HEK293 (cell line): ENCODE measurements around the gene PTPRN2.

ENCODE experiments used
- CTCF ChIA-PET: fragments of 350-600 bp; formaldehyde crosslinking; extraction: SDS; loops from one replicate; lab custom pipeline; 2021; ENCODE audit warnings: antibody characterized with exemption; lab: Yijun Ruan, JAX
- POLR2A ChIA-PET: fragments of 300-600 bp; formaldehyde crosslinking; extraction: SDS; loops from one replicate; lab custom pipeline; 2020; ENCODE audit warnings: antibody characterized with exemption, inconsistent platforms; lab: Yijun Ruan, JAX
- H3K27ac ChIP-seq: fragments of 200-500 bp; sonication (Bioruptor generic); 2 replicates; pipeline ENCODE4 v1.5.1; 2014; ENCODE audit warnings: low read depth, low read length, control low read depth, inconsistent platforms; ENCODE audit errors: extremely low read depth
- H3K36me3 ChIP-seq, 2 experiments: fragments of 200-500 bp in 1 of 2; sonication (Bioruptor generic) in 1 of 2; 1 replicate in 1 of 2; 2 replicates in 1 of 2; pipeline ENCODE4 v1.5.1; 2014 to 2017; ENCODE audit warnings: inconsistent platforms in 2 of 2, low read length in 2 of 2; ENCODE audit not compliant: control insufficient read depth in 2 of 2, insufficient read depth in 1 of 2
- H3K4me1 ChIP-seq: fragments of 200-500 bp; sonication (Bioruptor generic); 2 replicates; pipeline ENCODE4 v1.5.1; 2014; ENCODE audit warnings: mild to moderate bottlenecking, low read length, inconsistent platforms; ENCODE audit not compliant: control insufficient read depth, insufficient read depth
- H3K4me3 ChIP-seq: 2 replicates; pipeline ENCODE4 v1.5.1; 2011; ENCODE audit warnings: low read depth, mild to moderate bottlenecking, control low read depth, low read length, moderate library complexity
- H3K9me3 ChIP-seq: fragments of 200-500 bp; sonication (Bioruptor generic); 2 replicates; pipeline ENCODE4 v1.5.1; 2014; ENCODE audit warnings: low read depth, low read length, inconsistent platforms; ENCODE audit not compliant: control insufficient read depth, insufficient read depth
- HOXA7 ChIP-seq: sonication (generic); formaldehyde crosslinking; IDR thresholded peaks from 2 replicates; pipeline ENCODE4 v1.8.1; 2022; ENCODE audit warnings: missing genetic modification reagents, borderline replicate concordance
- OSR2 ChIP-seq: fragments of 450-650 bp; formaldehyde crosslinking; IDR thresholded peaks from 2 replicates; pipeline ENCODE4 v1.5.1; 2016; ENCODE audit warnings: missing biosample characterization, missing genetic modification characterization
- SP3 ChIP-seq: fragments of 450-650 bp; formaldehyde crosslinking; IDR thresholded peaks from 2 replicates; pipeline ENCODE4 v1.5.1; 2016; ENCODE audit warnings: missing biosample characterization, missing genetic modification characterization
- YY2 ChIP-seq: fragments of 450-650 bp; formaldehyde crosslinking; IDR thresholded peaks from 2 replicates; pipeline ENCODE4 v1.5.1; 2016; ENCODE audit warnings: missing biosample characterization, missing genetic modification characterization
- ZBTB1 ChIP-seq: fragments of 450-650 bp; formaldehyde crosslinking; IDR thresholded peaks from 2 replicates; pipeline ENCODE4 v1.5.1; 2016; ENCODE audit warnings: missing biosample characterization, missing genetic modification characterization
- ZBTB7A ChIP-seq: fragments of 450-650 bp; formaldehyde crosslinking; IDR thresholded peaks from 2 replicates; pipeline ENCODE4 v1.5.1; 2016; ENCODE audit warnings: low read depth, missing biosample characterization, missing genetic modification characterization
- ZFP41 ChIP-seq: fragments of 450-650 bp; formaldehyde crosslinking; IDR thresholded peaks from 2 replicates; pipeline ENCODE4 v1.5.1; 2016; ENCODE audit warnings: missing biosample characterization, missing genetic modification characterization, borderline replicate concordance
- ZNF155 ChIP-seq: fragments of 450-650 bp; formaldehyde crosslinking; IDR thresholded peaks from 2 replicates; pipeline ENCODE4 v1.5.1; 2016; ENCODE audit warnings: missing biosample characterization, missing genetic modification characterization
- ZNF174 ChIP-seq: fragments of 450-650 bp; formaldehyde crosslinking; IDR thresholded peaks from 2 replicates; pipeline ENCODE4 v1.5.0; 2017; ENCODE audit warnings: missing biosample characterization, mild to moderate bottlenecking, missing genetic modification characterization
- ZNF202 ChIP-seq: fragments of 450-650 bp; formaldehyde crosslinking; IDR thresholded peaks from 2 replicates; pipeline ENCODE4 v1.5.1; 2016; ENCODE audit warnings: missing biosample characterization, missing genetic modification characterization, borderline replicate concordance
- ZNF26 ChIP-seq: fragments of 450-650 bp; formaldehyde crosslinking; IDR thresholded peaks from 2 replicates; pipeline ENCODE4 v1.5.1; 2016; ENCODE audit warnings: missing biosample characterization, missing genetic modification characterization
- ZNF311 ChIP-seq: fragments of 450-650 bp; formaldehyde crosslinking; IDR thresholded peaks from 2 replicates; pipeline ENCODE4 v1.5.1; 2017; ENCODE audit warnings: missing biosample characterization, missing genetic modification characterization, borderline replicate concordance
- ZNF335 ChIP-seq: fragments of 450-650 bp; formaldehyde crosslinking; conservative IDR thresholded peaks from 2 replicates; pipeline ENCODE4 v1.5.1; 2016; ENCODE audit warnings: missing biosample characterization, missing genetic modification characterization
- ZNF341 ChIP-seq: fragments of 450-650 bp; formaldehyde crosslinking; IDR thresholded peaks from 2 replicates; pipeline ENCODE4; 2016; ENCODE audit warnings: low read depth, missing biosample characterization, missing genetic modification characterization
- ZNF426 ChIP-seq: fragments of 450-650 bp; formaldehyde crosslinking; IDR thresholded peaks from 2 replicates; pipeline ENCODE4 v1.5.1; 2017; ENCODE audit warnings: missing biosample characterization, missing genetic modification characterization, mild to moderate bottlenecking, inconsistent platforms, moderate library complexity
- ZNF449 ChIP-seq: fragments of 450-650 bp; formaldehyde crosslinking; IDR thresholded peaks from 2 replicates; pipeline ENCODE4 v1.5.1; 2017; ENCODE audit warnings: missing biosample characterization, mild to moderate bottlenecking, missing genetic modification characterization, moderate library complexity
- ZNF544 ChIP-seq: fragments of 450-650 bp; formaldehyde crosslinking; IDR thresholded peaks from 2 replicates; pipeline ENCODE4 v1.5.0; 2017; ENCODE audit warnings: missing biosample characterization, missing genetic modification characterization
- ZNF596 ChIP-seq: fragments of 450-650 bp; IDR thresholded peaks from 2 replicates; pipeline ENCODE4 v1.5.0; 2018; ENCODE audit warnings: missing biosample characterization, mild to moderate bottlenecking, missing genetic modification characterization, moderate library complexity
- ZNF664 ChIP-seq: fragments of 450-650 bp; formaldehyde crosslinking; IDR thresholded peaks from 2 replicates; pipeline ENCODE4 v1.5.1; 2016; ENCODE audit warnings: missing biosample characterization, missing genetic modification characterization
- TF ChIP-seq, protein P1 (sequence below): fragments of 450-650 bp; formaldehyde crosslinking; IDR thresholded peaks from 2 replicates; pipeline ENCODE4 v1.5.1; 2016; ENCODE audit warnings: missing biosample characterization, missing genetic modification characterization
- TF ChIP-seq, protein P2 (sequence below): fragments of 450-650 bp; formaldehyde crosslinking; IDR thresholded peaks from 2 replicates; pipeline ENCODE4 v1.5.1; 2017; ENCODE audit warnings: missing biosample characterization, missing genetic modification characterization
- TF ChIP-seq, protein P3 (sequence below): fragments of 450-650 bp; formaldehyde crosslinking; IDR thresholded peaks from 2 replicates; pipeline ENCODE4 v1.5.1; 2016; ENCODE audit warnings: missing biosample characterization, missing genetic modification characterization
- TF ChIP-seq, protein P4 (sequence below): fragments of 450-650 bp; formaldehyde crosslinking; IDR thresholded peaks from 2 replicates; pipeline ENCODE4 v1.5.1; 2016; ENCODE audit warnings: missing biosample characterization, missing genetic modification characterization

PTPRN2 gene

GRCh38 chr7:157881048-157881771 lies 706.4 kb downstream of the PTPRN2 start (continued):
- TF ChIP-seq ZNF449 (tag by site-specific recombination) (no peak), ZNF155 (tag by site-specific recombination) (peak; percentile 72; the same call in 1 of the 2 replicates), ZFP41 (tag by site-specific recombination) (no peak), ZNF341 (tag by site-specific recombination) (no peak), SP3 (tag by site-specific recombination) (no peak; the same call in 1 of the 2 replicates), YY2 (tag by site-specific recombination) (0 out of 2 replicates have a peak, but pooled peaks have one; percentile 58), ZNF311 (tag by site-specific recombination) (no peak), ZNF26 (tag by site-specific recombination) (no peak), ZNF544 (tag by site-specific recombination) (no peak), OSR2 (tag by site-specific recombination) (0 out of 2 replicates have a peak, but pooled peaks have one; percentile 12), ZBTB1 (tag by site-specific recombination) (no peak)
- TF ChIP-seq, all 188 proteins: peak for 46

DNA sequence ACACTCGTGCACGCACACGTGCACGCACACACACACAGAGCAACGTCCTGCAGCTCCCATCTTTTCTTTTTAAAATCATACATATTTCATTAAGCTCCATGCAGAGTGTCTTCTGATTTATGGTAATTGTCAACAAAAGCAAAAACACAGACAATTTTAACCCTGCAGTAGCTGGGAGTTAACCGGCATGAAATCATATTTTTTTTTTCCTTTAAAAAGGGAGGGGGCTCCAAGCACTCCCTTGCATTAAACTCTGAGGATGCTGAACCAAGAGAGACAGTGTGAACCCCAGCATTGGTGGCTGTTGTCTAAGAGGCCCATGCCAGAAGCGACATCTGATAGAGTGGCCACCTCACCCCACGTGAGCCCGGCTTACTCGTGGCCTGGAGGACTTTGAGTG lies 708.2 kb downstream of the PTPRN2 start:
- TF ChIP-seq ZNF426 (tag by site-specific recombination), result no peak
- TF ChIP-seq ZNF202 (tag by site-specific recombination), result no peak
- no peak for TF ChIP-seq HOXA7
- no peak for TF ChIP-seq ZNF335
- TF ChIP-seq, protein P1, sequence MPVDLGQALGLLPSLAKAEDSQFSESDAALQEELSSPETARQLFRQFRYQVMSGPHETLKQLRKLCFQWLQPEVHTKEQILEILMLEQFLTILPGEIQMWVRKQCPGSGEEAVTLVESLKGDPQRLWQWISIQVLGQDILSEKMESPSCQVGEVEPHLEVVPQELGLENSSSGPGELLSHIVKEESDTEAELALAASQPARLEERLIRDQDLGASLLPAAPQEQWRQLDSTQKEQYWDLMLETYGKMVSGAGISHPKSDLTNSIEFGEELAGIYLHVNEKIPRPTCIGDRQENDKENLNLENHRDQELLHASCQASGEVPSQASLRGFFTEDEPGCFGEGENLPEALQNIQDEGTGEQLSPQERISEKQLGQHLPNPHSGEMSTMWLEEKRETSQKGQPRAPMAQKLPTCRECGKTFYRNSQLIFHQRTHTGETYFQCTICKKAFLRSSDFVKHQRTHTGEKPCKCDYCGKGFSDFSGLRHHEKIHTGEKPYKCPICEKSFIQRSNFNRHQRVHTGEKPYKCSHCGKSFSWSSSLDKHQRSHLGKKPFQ (tag by site-specific recombination), result no peak
- TF ChIP-seq, protein P2, sequence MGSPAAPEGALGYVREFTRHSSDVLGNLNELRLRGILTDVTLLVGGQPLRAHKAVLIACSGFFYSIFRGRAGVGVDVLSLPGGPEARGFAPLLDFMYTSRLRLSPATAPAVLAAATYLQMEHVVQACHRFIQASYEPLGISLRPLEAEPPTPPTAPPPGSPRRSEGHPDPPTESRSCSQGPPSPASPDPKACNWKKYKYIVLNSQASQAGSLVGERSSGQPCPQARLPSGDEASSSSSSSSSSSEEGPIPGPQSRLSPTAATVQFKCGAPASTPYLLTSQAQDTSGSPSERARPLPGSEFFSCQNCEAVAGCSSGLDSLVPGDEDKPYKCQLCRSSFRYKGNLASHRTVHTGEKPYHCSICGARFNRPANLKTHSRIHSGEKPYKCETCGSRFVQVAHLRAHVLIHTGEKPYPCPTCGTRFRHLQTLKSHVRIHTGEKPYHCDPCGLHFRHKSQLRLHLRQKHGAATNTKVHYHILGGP (tag by site-specific recombination), result no peak
- no peak for TF ChIP-seq ZBTB7A (tag by site-specific recombination)
- no peak for TF ChIP-seq ZNF174 (tag by site-specific recombination)
- TF ChIP-seq ZNF664, result no peak
- no peak for TF ChIP-seq ZNF596
- TF ChIP-seq, protein P3, sequence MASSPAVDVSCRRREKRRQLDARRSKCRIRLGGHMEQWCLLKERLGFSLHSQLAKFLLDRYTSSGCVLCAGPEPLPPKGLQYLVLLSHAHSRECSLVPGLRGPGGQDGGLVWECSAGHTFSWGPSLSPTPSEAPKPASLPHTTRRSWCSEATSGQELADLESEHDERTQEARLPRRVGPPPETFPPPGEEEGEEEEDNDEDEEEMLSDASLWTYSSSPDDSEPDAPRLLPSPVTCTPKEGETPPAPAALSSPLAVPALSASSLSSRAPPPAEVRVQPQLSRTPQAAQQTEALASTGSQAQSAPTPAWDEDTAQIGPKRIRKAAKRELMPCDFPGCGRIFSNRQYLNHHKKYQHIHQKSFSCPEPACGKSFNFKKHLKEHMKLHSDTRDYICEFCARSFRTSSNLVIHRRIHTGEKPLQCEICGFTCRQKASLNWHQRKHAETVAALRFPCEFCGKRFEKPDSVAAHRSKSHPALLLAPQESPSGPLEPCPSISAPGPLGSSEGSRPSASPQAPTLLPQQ (tag by site-specific recombination), result no peak
- TF ChIP-seq ZNF544 (tag by site-specific recombination), result no peak
- TF ChIP-seq, protein P4, sequence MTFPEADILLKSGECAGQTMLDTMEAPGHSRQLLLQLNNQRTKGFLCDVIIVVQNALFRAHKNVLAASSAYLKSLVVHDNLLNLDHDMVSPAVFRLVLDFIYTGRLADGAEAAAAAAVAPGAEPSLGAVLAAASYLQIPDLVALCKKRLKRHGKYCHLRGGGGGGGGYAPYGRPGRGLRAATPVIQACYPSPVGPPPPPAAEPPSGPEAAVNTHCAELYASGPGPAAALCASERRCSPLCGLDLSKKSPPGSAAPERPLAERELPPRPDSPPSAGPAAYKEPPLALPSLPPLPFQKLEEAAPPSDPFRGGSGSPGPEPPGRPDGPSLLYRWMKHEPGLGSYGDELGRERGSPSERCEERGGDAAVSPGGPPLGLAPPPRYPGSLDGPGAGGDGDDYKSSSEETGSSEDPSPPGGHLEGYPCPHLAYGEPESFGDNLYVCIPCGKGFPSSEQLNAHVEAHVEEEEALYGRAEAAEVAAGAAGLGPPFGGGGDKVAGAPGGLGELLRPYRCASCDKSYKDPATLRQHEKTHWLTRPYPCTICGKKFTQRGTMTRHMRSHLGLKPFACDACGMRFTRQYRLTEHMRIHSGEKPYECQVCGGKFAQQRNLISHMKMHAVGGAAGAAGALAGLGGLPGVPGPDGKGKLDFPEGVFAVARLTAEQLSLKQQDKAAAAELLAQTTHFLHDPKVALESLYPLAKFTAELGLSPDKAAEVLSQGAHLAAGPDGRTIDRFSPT (tag by site-specific recombination), result no peak
- Histone ChIP-seq H3K27ac (no peak overlapping the region), H3K4me3 (no peak overlapping the region), H3K9me3 (no peaks in the 10 kb centered on the region), H3K4me1 (no peaks in the 10 kb centered on the region), H3K36me3 (no peaks in the 10 kb centered on the region)
- ChIA-PET POLR2A (no interaction called here), CTCF (interaction anchor here (0.5 to 0.7 kb wide), 2 partner anchors 475 to 479 kb away, joined by 3 to 7 read pairs; no protein-coding TSS in a partner anchor)
